Measurements from ENCODE around the gene ZNF281.

The ZNF281 gene

GRCh38 chr1:200454425-200454824 lies 44.6 kb upstream of the ZNF281 start:
- H3K27ac ChIP-seq (ENCODE audit: low read length), result peak overlapping the region; percentile 95
- H4K20me1 ChIP-seq (ENCODE audit: insufficient read depth, low read length), result no peaks in the 10 kb centered on the region
- H3K36me3 ChIP-seq (replicated peaks; ENCODE audit: low read depth, low read length), result no peaks in the 10 kb centered on the region
- H3K9me3 ChIP-seq (ENCODE audit: insufficient read depth, low read length), result no peaks in the 10 kb centered on the region
- peak overlapping the region; percentile 51; the same call in 1 of the 2 replicates for H3K4me2 ChIP-seq (ENCODE audit: low read length)
- H3K79me2 ChIP-seq (ENCODE audit: low read length), result no peaks in the 10 kb centered on the region
- H2AFZ ChIP-seq (ENCODE audit: low read depth, low read length), result peak overlapping the region; percentile 25
- H3K27me3 ChIP-seq (ENCODE audit: low read depth, low read length), result no peaks in the 10 kb centered on the region
- TF ChIP-seq EZH2phosphoT487 (IDR thresholded peaks at IDR 0.05; ENCODE audit: low read depth) (no peak), CTCF (IDR thresholded peaks at IDR 0.05; ENCODE audit: low read depth, low read length) (no peak)
- H3K4me1 ChIP-seq (ENCODE audit: low read length), result peaks cover 71% of the 10 kb centered on the region
- H3K9ac ChIP-seq (ENCODE audit: low read length), result peak overlapping the region; percentile 4; the same call in 1 of the 2 replicates
- no peak overlapping the region for H3K4me3 ChIP-seq (ENCODE audit: low read length)

GRCh38 chr1:200453553-200453905 lies 43.7 kb upstream of the ZNF281 start:
- Histone ChIP-seq H3K4me2 (ENCODE audit: low read length) (peak overlapping the region; percentile 38), H2AFZ (ENCODE audit: low read depth, low read length) (peak overlapping the region; percentile 45; the same call in 1 of the 2 replicates), H3K79me2 (ENCODE audit: low read length) (no peaks in the 10 kb centered on the region)

GRCh38 chr1:200452850-200453552 lies 43.2 kb upstream of the ZNF281 start:
- H3K4me1 ChIP-seq (ENCODE audit: low read length), result peaks cover 83% of the 10 kb centered on the region
- no peaks in the 10 kb centered on the region for H3K36me3 ChIP-seq (replicated peaks; ENCODE audit: low read depth, low read length)
- H3K4me2 ChIP-seq (ENCODE audit: low read length), result peak overlapping the region; percentile 38
- no peaks in the 10 kb centered on the region for H3K27me3 ChIP-seq (ENCODE audit: low read depth, low read length)
- peak overlapping the region; percentile 3; the same call in 1 of the 2 replicates for H3K4me3 ChIP-seq (ENCODE audit: low read length)
- TF ChIP-seq EZH2phosphoT487 (IDR thresholded peaks at IDR 0.05; ENCODE audit: low read depth) (no peak), CTCF (IDR thresholded peaks at IDR 0.05; ENCODE audit: low read depth, low read length) (no peak)
- H3K27ac ChIP-seq (ENCODE audit: low read length), result peak overlapping the region; percentile 95
- peak overlapping the region; percentile 45; the same call in 1 of the 2 replicates for H2AFZ ChIP-seq (ENCODE audit: low read depth, low read length)
- no peaks in the 10 kb centered on the region for H4K20me1 ChIP-seq (ENCODE audit: insufficient read depth, low read length)
- peak overlapping the region; percentile 52; the same call in 1 of the 2 replicates for H3K9ac ChIP-seq (ENCODE audit: low read length)
- no peaks in the 10 kb centered on the region for H3K79me2 ChIP-seq (ENCODE audit: low read length)
- no peaks in the 10 kb centered on the region for H3K9me3 ChIP-seq (ENCODE audit: insufficient read depth, low read length)

More at GRCh38 chr1:200453553-200453905, 43.7 kb upstream of the ZNF281 start:
- H3K4me1 ChIP-seq (ENCODE audit: low read length), result peaks cover 80% of the 10 kb centered on the region
- H3K4me3 ChIP-seq (ENCODE audit: low read length), result no peak overlapping the region
- H3K9me3 ChIP-seq (ENCODE audit: insufficient read depth, low read length), result no peaks in the 10 kb centered on the region
- no peaks in the 10 kb centered on the region for H4K20me1 ChIP-seq (ENCODE audit: insufficient read depth, low read length)
- H3K27me3 ChIP-seq (ENCODE audit: low read depth, low read length), result no peaks in the 10 kb centered on the region
- H3K9ac ChIP-seq (ENCODE audit: low read length), result peak overlapping the region; percentile 52; the same call in 1 of the 2 replicates
- TF ChIP-seq CTCF (IDR thresholded peaks at IDR 0.05; ENCODE audit: low read depth, low read length) (no peak), EZH2phosphoT487 (IDR thresholded peaks at IDR 0.05; ENCODE audit: low read depth) (no peak)
- no peaks in the 10 kb centered on the region for H3K36me3 ChIP-seq (replicated peaks; ENCODE audit: low read depth, low read length)
- H3K27ac ChIP-seq (ENCODE audit: low read length), result peak overlapping the region; percentile 95

GRCh38 chr1:200448034-200448762 lies 38.4 kb upstream of the ZNF281 start:
- Histone ChIP-seq H3K4me2 (ENCODE audit: low read length) (peak overlapping the region; percentile 66), H4K20me1 (ENCODE audit: insufficient read depth, low read length) (no peaks in the 10 kb centered on the region), H3K4me3 (ENCODE audit: low read length) (peak overlapping the region; percentile 50), H3K27me3 (ENCODE audit: low read depth, low read length) (no peaks in the 10 kb centered on the region), H3K9me3 (ENCODE audit: insufficient read depth, low read length) (no peaks in the 10 kb centered on the region), H3K9ac (ENCODE audit: low read length) (peak overlapping the region; percentile 76), H3K4me1 (ENCODE audit: low read length) (peaks cover 80% of the 10 kb centered on the region), H2AFZ (ENCODE audit: low read depth, low read length) (peak overlapping the region; percentile 48; the same call in 1 of the 2 replicates), H3K27ac (ENCODE audit: low read length) (peak overlapping the region; percentile 95), H3K79me2 (ENCODE audit: low read length) (no peaks in the 10 kb centered on the region), H3K36me3 (replicated peaks; ENCODE audit: low read depth, low read length) (peaks cover 8% of the 10 kb centered on the region)
- TF ChIP-seq EZH2phosphoT487 (IDR thresholded peaks at IDR 0.05; ENCODE audit: low read depth), result no peak
- no peak for TF ChIP-seq CTCF (IDR thresholded peaks at IDR 0.05; ENCODE audit: low read depth, low read length)
